ENCODE results near the gene SNN.

- TF ChIP-seq CTCF (IDR thresholded peaks at IDR 0.05; ENCODE audit: poor library complexity) (no peak), EZH2 (IDR thresholded peaks at IDR 0.05; ENCODE audit: borderline replicate concordance) (no peak)
These were observed 16.2 kb downstream of the SNN start for GRCh38 chr16:11684231-11685025.
